SJSA1 (cell line): ENCODE data around the gene DDX1. TPM values are rescaled to one million over a fixed set of nuclear protein-coding genes. Genes with fewer than 3 reads are reported as not detected.
"Not testable (repeated sequence)": the region's sequence is repeated elsewhere in the genome, so short reads cannot be mapped to it uniquely, and the experiment has no call there.

Source experiments
- DNase-seq, 2 experiments: peaks; one replicate each; pipeline ENCODE4 v3.0.0-alpha.2; 2015 to 2020; ENCODE audit warnings: low spot score in 2 of 2, low read depth in 1 of 2
- H3K27ac ChIP-seq: fragments of 250-450 bp; sonication (Bioruptor Pico); 2 replicates; pipeline ENCODE4 v1.5.1; 2020; ENCODE audit warnings: mild to moderate bottlenecking, moderate library complexity
- H3K27me3 ChIP-seq: fragments of 250-450 bp; sonication (Bioruptor Pico); replicated peaks from 2 replicates; pipeline ENCODE4 v1.5.1; 2020; ENCODE audit warnings: mild to moderate bottlenecking, moderate library complexity
- H3K36me3 ChIP-seq: fragments of 250-450 bp; sonication (Bioruptor Pico); 2 replicates; pipeline ENCODE4 v1.5.1; 2020; ENCODE audit warnings: mild to moderate bottlenecking
- H3K4me1 ChIP-seq: fragments of 250-450 bp; sonication (Bioruptor Pico); replicated peaks from 2 replicates; pipeline ENCODE4 v1.6.1; 2021; ENCODE audit warnings: mild to moderate bottlenecking
- H3K4me3 ChIP-seq: fragments of 250-450 bp; sonication (Bioruptor Pico); 2 replicates; pipeline ENCODE4 v1.5.1; 2020; ENCODE audit warnings: mild to moderate bottlenecking
- H3K9me3 ChIP-seq: fragments of 250-450 bp; sonication (Bioruptor Pico); replicated peaks from 2 replicates; pipeline ENCODE4 v1.5.1; 2020; ENCODE audit warnings: mild to moderate bottlenecking
- total RNA-seq: library from RNA; depleted of rRNA; stranded (reverse); fragments of >200 nt; shearing (Covaris generic); gene quantifications from 2 replicates; pipeline ENCODE4 v1.2.3, GENCODE V29; 2014

Gene DDX1
- total RNA-seq, 1 experiment from 2014 or later = 140 TPM

DNA sequence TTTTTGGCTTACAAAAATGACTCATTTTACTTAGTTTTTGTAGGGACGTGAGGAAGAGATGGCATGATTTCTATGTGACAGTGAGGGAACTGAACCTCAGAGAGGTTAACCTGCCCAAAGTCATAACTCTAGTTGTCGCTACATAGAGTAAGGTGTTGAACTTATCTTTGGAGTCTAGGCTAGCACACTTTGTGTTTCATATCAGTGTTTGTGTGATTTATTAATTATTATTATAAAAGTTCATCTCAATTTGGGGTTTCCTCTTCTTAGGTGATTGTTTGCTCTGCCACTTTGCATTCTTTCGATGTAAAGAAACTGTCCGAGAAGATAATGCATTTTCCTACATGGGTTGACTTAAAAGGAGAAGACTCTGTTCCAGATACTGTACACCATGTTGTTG is 28.3 kb downstream of the DDX1 start:
- no peak for DNase-seq
- Histone ChIP-seq H3K4me3 (no peak overlapping the region), H3K9me3 (no peaks in the 10 kb centered on the region), H3K27ac (no peak overlapping the region), H3K27me3 (no peaks in the 10 kb centered on the region), H3K4me1 (no peaks in the 10 kb centered on the region), H3K36me3 (peaks cover 89% of the 10 kb centered on the region)

DNA sequence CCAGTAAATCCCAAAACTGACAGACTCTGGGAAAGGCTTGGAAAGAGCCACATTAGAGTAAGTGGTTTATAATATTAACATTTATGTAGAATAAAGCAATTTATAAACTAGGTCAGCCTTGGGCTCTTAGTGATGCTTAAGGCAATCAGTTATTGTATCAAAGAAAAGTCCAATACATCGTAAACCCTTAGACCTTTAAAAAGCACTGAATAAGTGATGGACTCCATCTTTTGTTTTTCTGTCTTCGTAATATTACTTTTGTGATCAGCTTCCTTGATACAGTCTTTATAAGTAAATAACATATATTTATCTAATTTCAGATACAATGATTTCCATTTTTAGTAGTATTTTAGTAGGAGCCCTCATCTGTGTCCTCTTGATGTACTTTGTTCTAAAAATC is 28.7 kb downstream of the DDX1 start:
- H3K27me3 ChIP-seq = no peaks in the 10 kb centered on the region
- no peaks in the 10 kb centered on the region for H3K4me1 ChIP-seq
- H3K36me3 ChIP-seq = peaks cover 89% of the 10 kb centered on the region
- no peaks in the 10 kb centered on the region for H3K9me3 ChIP-seq
- no peak for DNase-seq
- H3K27ac ChIP-seq = no peak overlapping the region
- H3K4me3 ChIP-seq = no peak overlapping the region

DNA sequence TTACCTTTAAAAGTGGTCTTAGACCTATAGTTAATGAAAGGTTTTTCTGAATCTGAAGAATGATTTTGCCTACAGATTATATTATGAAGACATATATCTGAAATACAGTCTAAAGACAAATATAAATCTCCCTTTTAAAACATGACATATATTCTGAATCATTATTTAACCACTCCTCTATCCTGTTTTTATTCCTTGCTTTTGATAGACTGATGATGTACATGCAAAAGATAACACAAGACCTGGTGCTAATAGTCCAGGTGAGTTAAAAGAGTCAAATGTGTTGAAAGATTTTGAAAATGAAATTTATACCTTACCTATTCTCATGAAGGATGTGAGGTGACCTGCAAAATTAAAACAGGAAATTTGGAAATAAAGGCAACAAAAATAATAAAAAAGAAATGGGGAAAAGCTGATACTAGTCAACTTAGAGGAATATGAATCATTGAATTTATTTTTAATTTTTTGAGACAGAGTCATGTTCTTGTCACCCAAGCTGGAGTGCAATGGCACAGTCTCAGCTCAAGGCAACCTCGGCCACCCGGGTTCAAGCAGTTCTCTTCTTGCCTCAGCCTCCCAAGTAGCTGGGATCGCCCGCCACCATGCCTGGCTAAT is 29.3 kb downstream of the DDX1 start:
- Histone ChIP-seq H3K36me3 (peaks cover 92% of the 10 kb centered on the region), H3K4me3 (no peak overlapping the region), H3K27me3 (no peaks in the 10 kb centered on the region), H3K27ac (no peak overlapping the region), H3K4me1 (no peaks in the 10 kb centered on the region), H3K9me3 (no peaks in the 10 kb centered on the region)
- no peak for DNase-seq

DNA sequence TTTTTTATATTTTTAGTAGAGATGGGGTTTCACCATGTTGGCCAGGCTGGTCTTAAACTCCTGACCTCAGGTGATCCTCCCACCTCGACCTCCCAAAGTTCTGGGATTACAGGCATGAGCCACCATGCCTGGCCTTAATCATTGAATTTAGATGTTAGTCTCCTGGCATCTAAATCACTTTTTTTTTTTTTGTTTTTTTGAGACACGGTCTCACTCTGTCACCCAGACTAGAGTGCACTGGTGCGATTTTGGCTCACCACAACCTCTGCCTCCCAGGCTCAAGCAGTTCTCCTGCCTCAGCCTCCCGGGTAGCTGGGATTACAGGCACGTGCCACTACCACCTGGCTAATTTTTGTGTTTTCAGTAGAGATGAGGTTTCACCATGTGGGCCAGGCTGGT is 29.8 kb downstream of the DDX1 start:
- H3K4me3 ChIP-seq, H3K9me3 ChIP-seq, H3K27ac ChIP-seq, H3K4me1 ChIP-seq, H3K27me3 ChIP-seq, DNase-seq: not testable (repeated sequence)
- peaks cover 93% of the 10 kb centered on the region for H3K36me3 ChIP-seq

DNA sequence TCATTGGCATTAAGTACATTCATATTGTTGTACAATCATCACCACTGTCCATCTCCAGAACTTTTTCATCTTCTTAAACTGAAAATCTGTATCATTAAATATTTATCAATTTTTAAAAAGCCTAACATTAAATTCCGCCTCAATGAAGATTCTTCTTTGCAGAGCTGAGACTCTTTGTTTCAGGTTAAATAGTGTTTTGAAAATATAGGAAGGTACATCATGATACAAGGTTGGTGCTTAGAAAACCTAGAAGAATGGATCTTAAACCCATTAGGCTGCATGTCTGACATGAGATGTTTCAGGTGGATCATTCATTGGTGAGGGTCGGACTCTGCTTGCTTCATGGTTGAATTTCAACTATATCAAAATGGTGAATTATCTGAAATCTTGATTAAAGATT is 30.5 kb downstream of the DDX1 start:
- Histone ChIP-seq H3K4me1 (no peaks in the 10 kb centered on the region), H3K36me3 (peaks cover 96% of the 10 kb centered on the region), H3K27ac (no peak overlapping the region), H3K9me3 (no peaks in the 10 kb centered on the region), H3K27me3 (no peaks in the 10 kb centered on the region), H3K4me3 (no peak overlapping the region)
- no peak for DNase-seq

DNA sequence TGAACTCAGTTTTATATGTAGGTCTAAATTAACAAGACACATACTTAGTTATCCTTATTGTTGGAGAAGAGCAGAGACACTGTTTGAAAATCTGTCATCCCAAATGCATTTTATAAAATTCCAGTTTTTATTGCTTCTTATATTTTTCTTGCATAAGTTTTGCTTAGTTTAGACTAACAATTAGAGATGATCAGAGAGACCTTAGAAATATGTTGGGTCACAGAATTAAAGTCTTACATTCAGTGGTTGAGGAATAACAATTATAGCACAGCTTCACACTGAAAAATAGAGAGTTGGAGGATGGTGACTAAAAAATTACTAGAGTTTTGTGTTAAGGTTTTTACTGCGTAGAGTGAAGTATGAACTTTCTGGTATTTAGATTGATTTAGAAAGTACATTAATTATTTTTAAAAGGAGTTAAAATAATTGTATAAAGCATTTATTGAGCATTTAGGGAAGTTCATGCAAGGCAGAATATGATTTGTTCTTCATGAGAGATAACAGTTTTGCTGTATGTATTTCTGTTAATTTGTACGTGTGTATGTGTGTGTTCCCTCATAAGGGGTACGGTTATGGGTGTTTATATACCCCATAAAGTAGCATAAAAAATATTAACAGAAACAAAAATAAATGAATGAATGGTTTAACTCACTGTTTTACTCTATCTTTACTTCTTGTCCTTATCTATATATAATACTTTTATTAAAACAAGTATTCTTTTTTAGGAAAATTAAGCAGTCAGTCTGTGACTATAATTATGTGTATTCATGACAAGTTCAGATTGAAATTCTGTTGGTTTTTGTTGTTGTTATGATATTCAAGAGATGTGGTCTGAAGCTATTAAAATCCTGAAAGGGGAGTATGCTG is 31.2 kb downstream of the DDX1 start:
- no peak for DNase-seq
- no peaks in the 10 kb centered on the region for H3K27me3 ChIP-seq
- peaks cover 99% of the 10 kb centered on the region for H3K36me3 ChIP-seq
- H3K4me3 ChIP-seq = no peak overlapping the region
- H3K27ac ChIP-seq = no peak overlapping the region
- H3K4me1 ChIP-seq = no peaks in the 10 kb centered on the region
- no peaks in the 10 kb centered on the region for H3K9me3 ChIP-seq

DNA sequence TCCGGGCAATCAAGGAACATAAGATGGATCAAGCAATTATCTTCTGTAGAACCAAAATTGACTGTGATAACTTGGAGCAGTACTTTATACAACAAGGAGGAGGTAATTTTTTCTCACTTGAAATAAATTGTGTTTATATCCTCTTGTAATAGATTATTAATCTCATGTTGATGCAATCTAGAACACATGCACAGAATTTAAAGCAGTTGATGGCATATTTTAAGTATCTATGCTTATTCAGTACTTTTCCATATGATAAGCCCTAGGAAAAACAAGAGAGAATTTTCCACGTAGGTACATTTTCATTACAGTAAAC is 31.8 kb downstream of the DDX1 start:
- Histone ChIP-seq H3K27me3 (no peaks in the 10 kb centered on the region), H3K9me3 (no peaks in the 10 kb centered on the region), H3K27ac (no peak overlapping the region), H3K36me3 (peaks cover 99% of the 10 kb centered on the region), H3K4me3 (no peak overlapping the region), H3K4me1 (no peaks in the 10 kb centered on the region)
- DNase-seq = no peak

DNA sequence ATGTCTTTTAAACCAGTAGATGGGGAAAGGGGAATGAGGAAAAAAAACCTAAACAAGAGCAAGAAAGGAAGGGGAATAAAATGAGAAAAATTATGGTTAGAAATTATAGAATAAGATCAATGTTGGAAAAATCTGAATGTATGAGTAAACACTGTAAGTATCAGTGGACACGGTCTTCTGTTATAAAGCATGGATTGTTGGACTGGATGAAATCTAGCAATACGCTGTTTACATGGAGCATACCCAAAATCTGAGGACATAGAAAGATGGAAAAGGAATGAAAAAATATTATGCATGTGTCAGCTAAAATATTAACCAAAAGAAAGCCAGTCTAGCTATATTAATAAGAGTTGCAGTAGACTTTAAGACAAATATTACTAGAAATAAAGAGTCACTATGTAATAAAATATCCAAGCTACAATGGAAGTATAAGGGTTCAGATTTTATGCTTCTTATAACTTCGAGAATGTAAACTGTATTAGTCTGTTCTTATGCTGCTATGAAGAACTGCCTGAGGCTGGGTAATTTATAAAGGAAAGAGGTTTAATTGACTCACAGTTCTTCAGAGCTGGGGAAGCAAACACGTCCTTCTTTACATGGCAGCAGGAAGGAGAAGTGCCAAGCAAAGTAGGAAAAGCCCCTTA is 32.4 kb downstream of the DDX1 start:
- no peaks in the 10 kb centered on the region for H3K4me1 ChIP-seq
- no peaks in the 10 kb centered on the region for H3K27me3 ChIP-seq
- H3K4me3 ChIP-seq = no peak overlapping the region
- H3K9me3 ChIP-seq = no peaks in the 10 kb centered on the region
- no peak for DNase-seq
- peaks cover 99% of the 10 kb centered on the region for H3K36me3 ChIP-seq
- H3K27ac ChIP-seq = no peak overlapping the region

DNA sequence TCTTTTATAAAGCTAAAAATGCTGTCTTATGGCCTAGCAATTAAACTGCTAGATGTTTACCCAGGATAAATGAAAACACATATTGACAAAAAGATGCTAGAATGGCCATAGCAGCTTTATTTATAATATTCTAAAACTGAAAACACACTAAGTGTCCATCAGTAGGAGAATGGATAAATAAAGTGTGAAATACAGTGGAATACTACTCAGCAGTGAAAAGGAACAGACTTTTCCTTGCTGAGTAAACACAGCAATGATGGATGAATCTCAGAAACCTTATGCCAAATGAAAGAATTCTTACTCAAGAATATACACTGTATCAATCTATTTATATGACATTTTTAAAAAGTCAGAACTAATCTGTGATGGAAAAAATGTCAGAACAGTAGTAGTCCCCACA is 33.2 kb downstream of the DDX1 start:
- DNase-seq = no peak
- H3K36me3 ChIP-seq = peaks cover 99% of the 10 kb centered on the region
- H3K4me1 ChIP-seq = no peaks in the 10 kb centered on the region
- H3K4me3 ChIP-seq = no peak overlapping the region
- H3K9me3 ChIP-seq = no peaks in the 10 kb centered on the region
- H3K27ac ChIP-seq = no peak overlapping the region
- H3K27me3 ChIP-seq = no peaks in the 10 kb centered on the region

DNA sequence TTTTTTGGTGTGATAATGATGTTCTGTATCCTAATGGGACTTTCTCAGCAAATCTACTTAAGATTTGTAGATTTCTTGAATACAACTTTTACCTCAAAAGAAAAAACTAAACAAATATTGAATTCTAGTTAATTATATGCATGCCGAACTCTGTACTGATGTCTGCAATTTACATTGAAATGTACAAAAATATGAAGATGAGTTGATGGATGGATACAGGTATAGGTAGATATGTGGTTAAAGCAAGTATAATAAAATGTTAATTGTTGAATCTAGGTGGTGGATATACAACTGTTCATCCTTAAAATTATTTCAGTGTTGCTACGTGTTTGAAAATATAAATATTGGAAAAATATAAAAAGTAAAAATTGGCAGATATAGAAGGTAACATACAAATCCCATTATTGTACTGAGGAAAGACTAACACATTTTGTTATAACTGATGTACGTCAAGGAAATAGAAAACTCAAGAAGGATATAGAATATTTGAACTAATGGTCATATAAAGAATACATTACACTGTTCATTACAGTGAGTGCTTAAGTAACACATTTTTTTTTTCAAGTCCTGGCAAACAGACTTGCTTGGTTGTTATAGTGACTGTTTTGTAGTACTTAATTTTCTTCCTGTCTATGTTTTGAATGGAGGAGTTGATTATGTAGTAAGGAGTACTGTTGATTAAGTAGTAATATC is 33.8 kb downstream of the DDX1 start:
- Histone ChIP-seq H3K27ac (no peak overlapping the region), H3K4me1 (no peaks in the 10 kb centered on the region), H3K27me3 (no peaks in the 10 kb centered on the region), H3K9me3 (no peaks in the 10 kb centered on the region), H3K4me3 (no peak overlapping the region), H3K36me3 (peaks cover 99% of the 10 kb centered on the region)
- no peak for DNase-seq

DNA sequence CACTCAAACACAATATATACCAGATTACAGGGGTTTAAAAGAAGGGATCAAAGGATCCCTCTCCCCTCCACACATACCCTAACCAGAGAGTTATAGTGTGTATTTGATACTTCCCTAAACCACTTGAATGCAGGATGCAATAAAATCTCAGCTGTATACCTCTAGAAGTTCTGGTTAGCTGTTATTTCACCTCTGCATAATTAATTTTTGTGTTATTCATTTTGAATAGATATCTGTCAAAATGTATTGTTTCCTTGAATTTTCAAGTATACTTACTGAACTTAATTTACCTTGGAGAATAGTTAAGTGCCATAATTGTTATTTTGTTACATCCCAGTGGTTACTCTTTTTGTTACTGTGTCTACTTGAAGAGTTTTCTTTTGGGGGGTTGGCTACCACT is 34.5 kb downstream of the DDX1 start:
- Histone ChIP-seq H3K36me3 (peaks cover 99% of the 10 kb centered on the region), H3K9me3 (no peaks in the 10 kb centered on the region), H3K4me1 (no peaks in the 10 kb centered on the region), H3K27me3 (no peaks in the 10 kb centered on the region), H3K4me3 (no peak overlapping the region), H3K27ac (no peak overlapping the region)
- no peak for DNase-seq

DNA sequence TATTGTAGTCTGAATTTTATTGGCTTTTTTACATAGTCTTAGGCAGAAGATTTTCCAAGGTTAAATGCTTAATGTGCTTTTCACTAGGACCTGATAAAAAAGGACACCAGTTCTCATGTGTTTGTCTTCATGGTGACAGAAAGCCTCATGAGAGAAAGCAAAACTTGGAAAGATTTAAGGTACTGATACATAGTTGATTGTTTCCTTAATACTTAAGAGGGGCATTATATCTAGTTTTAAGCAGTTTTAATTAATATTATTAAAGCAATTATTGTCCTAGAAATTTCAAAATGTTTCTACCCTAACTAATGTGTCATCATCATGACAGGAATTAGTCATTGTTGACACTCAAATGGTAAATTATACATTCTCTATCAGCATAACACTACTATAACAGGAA is 35.3 kb downstream of the DDX1 start:
- peaks cover 99% of the 10 kb centered on the region for H3K36me3 ChIP-seq

DNA sequence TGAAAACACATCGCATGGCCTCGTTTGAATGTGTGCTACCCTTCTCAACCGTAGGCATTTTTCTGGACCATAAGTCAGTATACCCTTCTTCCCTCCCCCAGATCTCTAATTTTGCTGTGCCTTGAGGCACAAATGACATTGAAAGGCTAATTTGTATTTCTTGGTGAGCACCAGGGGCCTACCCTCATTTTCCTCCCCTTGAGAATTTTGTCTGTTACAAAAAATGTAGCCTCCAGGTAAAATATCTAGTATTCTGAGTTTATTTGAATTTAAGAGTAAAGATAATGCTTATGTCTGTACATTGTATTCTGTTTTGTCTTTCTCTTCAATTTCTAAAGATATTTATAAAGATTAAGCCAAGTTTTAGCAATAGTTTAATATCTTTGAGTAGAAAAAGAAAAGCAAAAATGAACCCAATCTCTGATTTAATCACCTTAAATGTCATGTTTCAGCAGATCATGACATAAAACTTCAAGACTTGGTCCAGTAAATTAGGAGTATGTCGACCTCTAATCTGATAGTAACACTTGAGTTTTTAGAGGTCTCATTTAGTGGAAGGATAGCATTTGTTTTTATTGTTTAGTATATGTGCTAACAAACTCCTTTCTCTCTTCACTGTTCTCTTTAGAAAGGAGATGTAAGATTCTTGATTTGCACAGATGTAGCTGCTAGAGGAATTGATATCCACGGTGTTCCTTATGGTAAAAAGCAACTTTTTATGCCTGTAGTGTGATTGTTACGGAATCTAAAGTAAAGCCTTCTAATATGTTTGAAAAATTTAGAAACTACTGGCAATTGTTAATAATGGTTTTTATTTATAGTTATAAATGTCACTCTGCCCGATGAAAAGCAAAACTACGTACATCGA is 36.4 kb downstream of the DDX1 start:
- Histone ChIP-seq H3K36me3 (peaks cover 100% of the 10 kb centered on the region), H3K9me3 (no peaks in the 10 kb centered on the region), H3K27me3 (no peaks in the 10 kb centered on the region), H3K4me3 (no peak overlapping the region), H3K4me1 (no peaks in the 10 kb centered on the region), H3K27ac (no peak overlapping the region)
- DNase-seq = no peak

More for the DNA sequence above, 35.3 kb downstream of the DDX1 start:
- no peak overlapping the region for H3K4me3 ChIP-seq
- no peaks in the 10 kb centered on the region for H3K9me3 ChIP-seq
- no peaks in the 10 kb centered on the region for H3K4me1 ChIP-seq
- H3K27me3 ChIP-seq = no peaks in the 10 kb centered on the region
- no peak overlapping the region for H3K27ac ChIP-seq
- no peak for DNase-seq
